ENCODE measurements around the gene RFX3. TPM values are rescaled to one million over a fixed set of nuclear protein-coding genes. Genes with fewer than 3 reads are reported as not detected.

The RFX3 gene
- total and polyA plus RNA-seq, 2 of the 13 experiments (the other 11 are each of a cell fraction or from before 2014, with no cell fraction given) = 2.7 to 5.3 TPM

GRCh38 chr9:3475300-3476020, 50.3 kb downstream of the RFX3 start (continued):
- TF ChIP-seq E2F1 (CRISPR knock-in tag; IDR thresholded peaks at IDR 0.05) (no peak), THYN1 (CRISPR knock-in tag; IDR thresholded peaks at IDR 0.05; ENCODE audit: borderline replicate concordance, low read depth) (no peak), LRRFIP1 (CRISPR knock-in tag; conservative IDR thresholded peaks at IDR 0.05) (no peak), HIVEP1 (CRISPR knock-in tag; IDR thresholded peaks at IDR 0.05) (no peak), USF2 (IDR thresholded peaks at IDR 0.05; ENCODE audit: low read depth, low read length) (peak; percentile 47), USF2 (CRISPR knock-in tag; IDR thresholded peaks at IDR 0.05; ENCODE audit: borderline replicate concordance) (peak; percentile 69; the same call in 1 of the 2 replicates), ZBTB25 (CRISPR knock-in tag; IDR thresholded peaks at IDR 0.05) (no peak), ZNF557 (CRISPR knock-in tag; IDR thresholded peaks at IDR 0.05) (no peak), ZHX2 (IDR thresholded peaks at IDR 0.05; ENCODE audit: low read depth) (no peak), ZHX2 (CRISPR knock-in tag; IDR thresholded peaks at IDR 0.05; ENCODE audit: borderline replicate concordance) (no peak), CREM (IDR thresholded peaks at IDR 0.05) (no peak), CREM (CRISPR knock-in tag; IDR thresholded peaks at IDR 0.05) (no peak), ESRRA (CRISPR knock-in tag; IDR thresholded peaks at IDR 0.05; ENCODE audit: low read depth) (no peak)

Measured in HepG2 (cell line).